Neural crest cell (in vitro differentiated cells): ENCODE measurements around the gene HUS1B. TPM values are rescaled to one million over a fixed set of nuclear protein-coding genes. Genes with fewer than 3 reads are reported as not detected.
A peak's percentile ranks its signal among the peaks of the same experiment; 100 is the strongest.

ENCODE experiments used
- DNase-seq: peaks from one replicate; pipeline ENCODE4 v3.0.0; 2021; ENCODE audit warnings: low read depth, mixed read lengths, low spot score
- H3K27ac Mint-ChIP-seq: one replicate; pipeline ENCODE4 v1.8.0; 2021; ENCODE audit warnings: mild to moderate bottlenecking, mixed read lengths; ENCODE audit not compliant: unreplicated experiment
- H3K27me3 Mint-ChIP-seq: 2 replicates; pipeline ENCODE4 v1.8.0; 2021; ENCODE audit warnings: low read depth, mild to moderate bottlenecking, mixed read lengths
- H3K36me3 Mint-ChIP-seq: 2 replicates; pipeline ENCODE4 v1.8.0; 2021; ENCODE audit warnings: low read depth, mild to moderate bottlenecking, mixed read lengths
- H3K4me1 Mint-ChIP-seq: 2 replicates; pipeline ENCODE4 v1.8.0; 2021; ENCODE audit warnings: mixed read lengths
- H3K4me3 Mint-ChIP-seq: one replicate; pipeline ENCODE4 v1.8.0; 2021; ENCODE audit warnings: mild to moderate bottlenecking, mixed read lengths
- H3K9me3 Mint-ChIP-seq: 2 replicates; pipeline ENCODE4 v1.8.0; 2021; ENCODE audit warnings: mixed read lengths
- CTCF ChIP-seq: fragments of 200-600 bp; sonication (generic); conservative IDR thresholded peaks from 2 replicates; pipeline ENCODE4 v1.5.0; 2021; ENCODE audit warnings: antibody characterized with exemption, mild to moderate bottlenecking
- total RNA-seq: library from RNA; stranded (reverse); gene quantifications from 2 replicates; pipeline ENCODE4 v1.2.1, GENCODE V29; 2021

Gene HUS1B
- total RNA-seq, 1 donor from 2014 or later: 0.40 TPM

GRCh38 chr6:683742-684440 is 27.0 kb upstream of the HUS1B start:
- Mint-ChIP-seq H3K36me3 (no peaks in the 10 kb centered on the region), H3K4me1 (peaks cover 35% of the 10 kb centered on the region), H3K27me3 (peaks cover 17% of the 10 kb centered on the region), H3K4me3 (peak overlapping the region; percentile 73), H3K27ac (no peak overlapping the region), H3K9me3 (no peaks in the 10 kb centered on the region)
- DNase-seq: peak; percentile 40
- TF ChIP-seq CTCF: no peak

- H3K9me3 Mint-ChIP-seq: no peaks in the 10 kb centered on the region
- H3K36me3 Mint-ChIP-seq: peaks cover 5% of the 10 kb centered on the region
- H3K4me1 Mint-ChIP-seq: peaks cover 35% of the 10 kb centered on the region
- H3K27ac Mint-ChIP-seq: no peak overlapping the region
- no peak overlapping the region for H3K4me3 Mint-ChIP-seq
- no peak for DNase-seq
- H3K27me3 Mint-ChIP-seq: peaks cover 17% of the 10 kb centered on the region
- no peak for TF ChIP-seq CTCF
Observed at GRCh38 chr6:680666-681340, 23.9 kb upstream of the HUS1B start.

DNA sequence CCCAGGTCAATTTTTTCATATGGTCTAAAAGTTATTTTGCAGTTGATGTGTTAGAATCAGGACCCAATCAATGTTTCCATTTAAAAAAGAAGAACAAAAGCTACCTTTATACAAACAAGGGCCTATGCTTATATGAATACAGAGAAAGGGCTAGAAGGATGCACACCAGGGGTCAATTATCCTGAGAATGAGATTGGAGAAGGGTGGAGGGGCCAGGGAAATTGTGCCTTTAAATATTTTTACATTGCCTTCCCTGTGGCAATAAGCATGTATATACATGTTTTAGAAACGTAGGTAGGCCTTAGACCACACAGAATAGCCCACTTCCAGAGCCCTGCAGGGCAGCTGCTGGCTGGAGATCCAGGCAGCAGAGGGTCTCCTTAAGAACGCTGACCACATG is 23.4 kb upstream of the HUS1B start:
- H3K27ac Mint-ChIP-seq: no peak overlapping the region
- peaks cover 17% of the 10 kb centered on the region for H3K27me3 Mint-ChIP-seq
- H3K9me3 Mint-ChIP-seq: no peaks in the 10 kb centered on the region
- peaks cover 35% of the 10 kb centered on the region for H3K4me1 Mint-ChIP-seq
- no peak for DNase-seq
- no peak overlapping the region for H3K4me3 Mint-ChIP-seq
- H3K36me3 Mint-ChIP-seq: peaks cover 5% of the 10 kb centered on the region
- TF ChIP-seq CTCF: no peak

- Mint-ChIP-seq H3K4me3 (no peak overlapping the region), H3K27ac (no peak overlapping the region), H3K4me1 (peaks cover 29% of the 10 kb centered on the region), H3K27me3 (peaks cover 17% of the 10 kb centered on the region), H3K36me3 (peaks cover 8% of the 10 kb centered on the region), H3K9me3 (no peaks in the 10 kb centered on the region)
- no peak for DNase-seq
- TF ChIP-seq CTCF: no peak
Observed at GRCh38 chr6:679282-679681, 22.4 kb upstream of the HUS1B start.

GRCh38 chr6:678520-678919 is 21.6 kb upstream of the HUS1B start:
- Mint-ChIP-seq H3K36me3 (peaks cover 8% of the 10 kb centered on the region), H3K4me1 (peaks cover 21% of the 10 kb centered on the region), H3K9me3 (no peaks in the 10 kb centered on the region), H3K27ac (no peak overlapping the region), H3K27me3 (peaks cover 10% of the 10 kb centered on the region), H3K4me3 (no peak overlapping the region)
- TF ChIP-seq CTCF: no peak
- DNase-seq: no peak
